Activated CD8-positive, alpha-beta T cell treated with anti-CD3 and anti-CD28 coated beads for 36 hours (primary cell): ENCODE results near the gene ORAI1. TPM values are rescaled to one million over a fixed set of nuclear protein-coding genes. Genes with fewer than 3 reads are reported as not detected.

Experiments
- ATAC-seq: fragments of 200-7000 bp; cut with Tn5 transposase; one replicate; pipeline ENCODE4 v1.10.0; 2021; ENCODE audit warnings: mild to moderate bottlenecking, moderate library complexity
- CTCF ChIA-PET: fragments of 350-600 bp; sonication (Branson Sonifier 250); formaldehyde crosslinking; loops from one replicate; lab custom pipeline; 2021; ENCODE audit warnings: antibody characterized with exemption; lab: Charles Lee
- POLR2A ChIA-PET: fragments of 350-600 bp; sonication (Branson Sonifier 250); formaldehyde crosslinking; loops from one replicate; lab custom pipeline; 2021; ENCODE audit warnings: antibody characterized with exemption; lab: Charles Lee
- DNase-seq: peaks from one replicate; pipeline ENCODE4 v3.0.0-alpha.2; 2020
- H3K27ac Mint-ChIP-seq: one replicate; pipeline ENCODE4 v1.8.0; 2021; ENCODE audit warnings: mild to moderate bottlenecking, mixed read lengths
- H3K27me3 Mint-ChIP-seq: one replicate; pipeline ENCODE4 v1.8.0; 2021; ENCODE audit warnings: mixed read lengths
- H3K36me3 Mint-ChIP-seq: one replicate; pipeline ENCODE4 v1.8.0; 2021; ENCODE audit warnings: low read depth, mixed read lengths
- H3K4me1 Mint-ChIP-seq: one replicate; pipeline ENCODE4 v1.8.0; 2021; ENCODE audit warnings: low read depth, mixed read lengths
- H3K4me3 Mint-ChIP-seq: one replicate; pipeline ENCODE4 v1.8.0; 2021; ENCODE audit warnings: mild to moderate bottlenecking, moderate library complexity, mixed read lengths
- H3K9me3 Mint-ChIP-seq: one replicate; pipeline ENCODE4 v1.8.0; 2021; ENCODE audit warnings: mixed read lengths
- CTCF ChIP-seq: fragments of 200-600 bp; IDR thresholded peaks from one replicate; pipeline ENCODE4 v1.8.0; 2022; ENCODE audit warnings: antibody characterized with exemption, mild to moderate bottlenecking
- intact Hi-C: fragments of 100-400 bp; cut with micrococcal nuclease; formaldehyde crosslinking; loops from one replicate; pipeline ENCODE4 v1.10.0; 2022
- total RNA-seq, 2 experiments: library from RNA; stranded (reverse); gene quantifications; one replicate each; pipeline ENCODE4 v1.2.3, GENCODE V29; 2021

The ORAI1 gene
- total RNA-seq = 10 to 100 TPM; 37.0 to 38.1 TPM

GRCh38 chr12:121626087-121626852 is at the start of gene ORAI1:
Gene ORAI1, plus strand, starts transcription at chr12:121626530.
- peak within 1 kb of the TSS; percentile 97 for H3K27ac Mint-ChIP-seq
- ATAC-seq (peak; percentile 61), DNase-seq (peak; percentile 98)
- H3K36me3 Mint-ChIP-seq = peaks cover 33% of the 10 kb centered on the region
- ChIA-PET CTCF (interaction anchor here (0.6 to 9.2 kb wide), 22 partner anchors 10 to 168 kb away, joined by 3 to 76 read pairs (median 6); partner anchors contain the start of genes KDM2B, MORN3, RHOF and TMEM120B), POLR2A (interaction anchor here (0.6 to 5.3 kb wide), 23 partner anchors 11 to 175 kb away, joined by 3 to 69 read pairs (median 8); partner anchors contain the start of genes KDM2B and MORN3)
- TF ChIP-seq CTCF = no peak
- H3K4me1 Mint-ChIP-seq = peaks cover 33% of the 10 kb centered on the region
- no peaks in the 10 kb centered on the region for H3K9me3 Mint-ChIP-seq
- intact Hi-C loops = loop anchor here (5.0 to 10.0 kb wide), 4 partner anchors 34 to 121 kb away; no protein-coding TSS in a partner anchor
- no peaks in the 10 kb centered on the region for H3K27me3 Mint-ChIP-seq
- H3K4me3 Mint-ChIP-seq = peak within 1 kb of the TSS; percentile 94

- Mint-ChIP-seq H3K9me3 (no peaks in the 10 kb centered on the region), H3K36me3 (peaks cover 12% of the 10 kb centered on the region), H3K27ac (no peak overlapping the region), H3K4me3 (peak overlapping the region; percentile 43), H3K27me3 (no peaks in the 10 kb centered on the region), H3K4me1 (peaks cover 25% of the 10 kb centered on the region)
- TF ChIP-seq CTCF = no peak
- ChIA-PET POLR2A (interaction anchor here (0.7 to 1.7 kb wide), 2 partner anchors 48 to 95 kb away, joined by 3 read pairs; no protein-coding TSS in a partner anchor), CTCF (interaction anchor here (0.8 to 1.8 kb wide), 11 partner anchors 13 to 98 kb away, joined by 3 to 5 read pairs (median 3); no protein-coding TSS in a partner anchor)
- ATAC-seq (no peak), DNase-seq (no peak)
- intact Hi-C loops = no loop called here
Observed at GRCh38 chr12:121576851-121577391, 49.4 kb upstream of the ORAI1 start.

GRCh38 chr12:121577443-121578180 is 48.7 kb upstream of the ORAI1 start:
- Mint-ChIP-seq H3K27ac (no peak overlapping the region), H3K27me3 (no peaks in the 10 kb centered on the region), H3K36me3 (peaks cover 8% of the 10 kb centered on the region), H3K4me3 (peak overlapping the region; percentile 43), H3K9me3 (no peaks in the 10 kb centered on the region), H3K4me1 (peaks cover 27% of the 10 kb centered on the region)
- CTCF ChIA-PET = interaction anchor here (0.8 to 1.8 kb wide), 10 partner anchors 14 to 99 kb away, joined by 3 to 5 read pairs (median 3); no protein-coding TSS in a partner anchor
- intact Hi-C loops = no loop called here
- ATAC-seq = no peak
- POLR2A ChIA-PET = interaction anchor here (0.7 to 1.9 kb wide), 3 partner anchors 9 to 94 kb away, joined by 3 to 7 read pairs (median 3); no protein-coding TSS in a partner anchor
- no peak for TF ChIP-seq CTCF
- DNase-seq = no peak

GRCh38 chr12:121578230-121579189 is 47.8 kb upstream of the ORAI1 start:
- POLR2A ChIA-PET = interaction anchor here (0.7 to 4.0 kb wide), 9 partner anchors 10 to 1286 kb away, joined by 3 to 28 read pairs (median 3); partner anchors contain the start of genes ORAI1 and RNU4-1

More at GRCh38 chr12:121578230-121579189, 47.8 kb upstream of the ORAI1 start:
- no peak for ATAC-seq
- intact Hi-C loops = no loop called here
- Mint-ChIP-seq H3K4me3 (peak overlapping the region; percentile 97), H3K4me1 (peaks cover 28% of the 10 kb centered on the region), H3K9me3 (no peaks in the 10 kb centered on the region), H3K27me3 (no peaks in the 10 kb centered on the region), H3K27ac (peak overlapping the region; percentile 63), H3K36me3 (peaks cover 8% of the 10 kb centered on the region)
- DNase-seq = peak; percentile 41
- no peak for TF ChIP-seq CTCF
- CTCF ChIA-PET = interaction anchor here (0.7 to 1.8 kb wide), 8 partner anchors 16 to 100 kb away, joined by 3 to 9 read pairs (median 4); partner anchors contain the start of gene ORAI1
